Vagina (tissue), 2 donors: ENCODE results near the gene APOL4.
"Not testable (repeated sequence)": the region's sequence is repeated elsewhere in the genome, so short reads cannot be mapped to it uniquely, and the experiment has no call there.

ENCODE experiments used
- POLR2A ChIP-seq, 2 donors: fragments of 450-650 bp; IDR thresholded peaks; one replicate each; pipeline ENCODE4 v1.6.1; 2017; ENCODE audit warnings: antibody characterized with exemption in 2 of 2, mild to moderate bottlenecking in 2 of 2, moderate library complexity in 2 of 2
- POLR2AphosphoS5 ChIP-seq, 2 donors: sonication (generic); formaldehyde crosslinking; IDR thresholded peaks; one replicate each; pipeline ENCODE4 v1.9.0; 2017; ENCODE audit warnings: antibody characterized with exemption in 2 of 2, mild to moderate bottlenecking in 2 of 2, low read depth in 1 of 2; ENCODE audit not compliant: insufficient read depth in 1 of 2
- TF ChIP-seq, protein P1 (sequence below), 3 experiments: fragments of 450-650 bp in 2 of 3; fragments of 200-600 bp in 1 of 3; sonication (generic) in 1 of 3; IDR thresholded peaks; one replicate each; pipeline ENCODE4 v1.5.1; 2017 to 2019; ENCODE audit warnings: antibody characterized with exemption in 3 of 3, mild to moderate bottlenecking in 2 of 3, moderate library complexity in 2 of 3

DNA sequence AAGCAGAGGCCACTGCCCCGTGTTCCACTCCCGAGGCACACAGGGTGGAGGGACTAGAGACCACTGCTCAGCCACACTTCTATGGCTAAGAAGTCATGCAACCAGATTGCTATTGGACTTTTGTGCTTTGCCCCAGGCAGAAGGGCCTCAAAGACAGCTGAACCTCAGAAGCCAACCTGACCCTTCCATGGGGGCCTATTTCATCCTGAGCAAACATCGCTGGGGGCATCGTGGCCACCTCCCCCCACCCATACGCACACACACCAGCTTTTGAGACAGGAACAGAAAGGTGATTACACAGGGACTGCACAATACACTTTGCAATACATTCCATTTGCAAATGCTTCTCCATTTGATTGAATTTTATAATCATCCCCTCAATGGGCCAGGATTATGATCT, 4.0 kb upstream of the APOL4 start:
- TF ChIP-seq, protein P1, sequence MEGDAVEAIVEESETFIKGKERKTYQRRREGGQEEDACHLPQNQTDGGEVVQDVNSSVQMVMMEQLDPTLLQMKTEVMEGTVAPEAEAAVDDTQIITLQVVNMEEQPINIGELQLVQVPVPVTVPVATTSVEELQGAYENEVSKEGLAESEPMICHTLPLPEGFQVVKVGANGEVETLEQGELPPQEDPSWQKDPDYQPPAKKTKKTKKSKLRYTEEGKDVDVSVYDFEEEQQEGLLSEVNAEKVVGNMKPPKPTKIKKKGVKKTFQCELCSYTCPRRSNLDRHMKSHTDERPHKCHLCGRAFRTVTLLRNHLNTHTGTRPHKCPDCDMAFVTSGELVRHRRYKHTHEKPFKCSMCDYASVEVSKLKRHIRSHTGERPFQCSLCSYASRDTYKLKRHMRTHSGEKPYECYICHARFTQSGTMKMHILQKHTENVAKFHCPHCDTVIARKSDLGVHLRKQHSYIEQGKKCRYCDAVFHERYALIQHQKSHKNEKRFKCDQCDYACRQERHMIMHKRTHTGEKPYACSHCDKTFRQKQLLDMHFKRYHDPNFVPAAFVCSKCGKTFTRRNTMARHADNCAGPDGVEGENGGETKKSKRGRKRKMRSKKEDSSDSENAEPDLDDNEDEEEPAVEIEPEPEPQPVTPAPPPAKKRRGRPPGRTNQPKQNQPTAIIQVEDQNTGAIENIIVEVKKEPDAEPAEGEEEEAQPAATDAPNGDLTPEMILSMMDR (IDR thresholded peaks at IDR 0.05), result not testable (repeated sequence)
- not testable (repeated sequence) for TF ChIP-seq POLR2AphosphoS5 (IDR thresholded peaks at IDR 0.05; ENCODE audit: insufficient read depth in 1 of 2, low read depth in 1 of 2); POLR2A (IDR thresholded peaks at IDR 0.05)
